ENCODE data around the gene FAM111B. TPM values are rescaled to one million over a fixed set of nuclear protein-coding genes. Genes with fewer than 3 reads are reported as not detected.

The FAM111B gene
- total RNA-seq, 2 donors from 2014 or later: 7.4 to 9.1 TPM

DNA sequence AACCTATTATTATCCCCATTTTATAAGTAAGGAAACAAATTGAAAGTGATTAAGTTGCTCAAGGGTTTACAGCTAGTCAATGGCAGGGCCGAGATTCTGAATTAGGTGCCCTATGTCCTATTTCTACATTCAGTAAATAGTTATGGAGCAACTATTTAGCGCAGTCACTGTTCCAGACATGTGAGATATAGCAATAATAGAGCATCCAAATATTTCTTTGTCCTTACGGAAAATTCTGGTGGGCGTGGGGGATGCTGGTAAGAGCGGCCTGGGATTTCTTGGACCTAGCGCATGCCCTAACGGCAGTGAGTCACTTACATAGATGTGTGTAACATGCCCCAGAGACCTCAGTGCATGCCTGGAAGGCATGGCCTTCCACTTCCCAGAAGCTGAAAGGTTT, 69.3 kb downstream of the FAM111B start:
- H3K4me3 Mint-ChIP-seq: no peak overlapping the region
- peaks cover 29% of the 10 kb centered on the region for H3K27me3 Mint-ChIP-seq (ENCODE audit: low read depth)
- ATAC-seq (replicated peaks in 1 of 2): no peak
- DNase-seq: no peak
- H3K27ac Mint-ChIP-seq: no peak overlapping the region
- H3K9me3 Mint-ChIP-seq: peaks cover 0 to 3% of the 10 kb centered on the region in 2 donors
- H3K4me1 Mint-ChIP-seq (ENCODE audit: low read depth): peaks cover 26% of the 10 kb centered on the region
- peaks cover 2 to 5% of the 10 kb centered on the region in 2 donors for H3K36me3 Mint-ChIP-seq (ENCODE audit: insufficient read depth in 2 of 2)

Other genes with a start within 250 kb of the FAM111B start
- under 1 TPM in 1 of 2 donors, not detected in 1; 0.24 TPM for gene GLYATL1, start 167.7 kb upstream of the FAM111B start, total RNA-seq
- gene GLYATL1B, start 20.9 kb upstream of the FAM111B start, total RNA-seq: not detected
- gene FAM111A, start 35.6 kb downstream of the FAM111B start, total RNA-seq: 100 to 1,000 TPM; 117 to 140 TPM
- gene DTX4, start 64.9 kb downstream of the FAM111B start, total RNA-seq: under 1 TPM in 1 of 2 donors, not detected in 1; 0.70 TPM
- under 1 TPM in 1 of 2 donors, not detected in 1; 0.05 TPM for gene MPEG1, start 105.7 kb downstream of the FAM111B start, total RNA-seq

Measured in activated T-cell treated with anti-CD3 and anti-CD28 coated beads, Interleukin-2, amount 50 U/mL, for 72 hours (primary cell).